ENCODE results near the gene TULP1. TPM values are rescaled to one million over a fixed set of nuclear protein-coding genes. Genes with fewer than 3 reads are reported as not detected.

TULP1 gene
- total and polyA plus RNA-seq, 2 of the 8 experiments (the other 6 are each of a cell fraction or from before 2014, with no cell fraction given): 3.2 to 6.8 TPM

DNA sequence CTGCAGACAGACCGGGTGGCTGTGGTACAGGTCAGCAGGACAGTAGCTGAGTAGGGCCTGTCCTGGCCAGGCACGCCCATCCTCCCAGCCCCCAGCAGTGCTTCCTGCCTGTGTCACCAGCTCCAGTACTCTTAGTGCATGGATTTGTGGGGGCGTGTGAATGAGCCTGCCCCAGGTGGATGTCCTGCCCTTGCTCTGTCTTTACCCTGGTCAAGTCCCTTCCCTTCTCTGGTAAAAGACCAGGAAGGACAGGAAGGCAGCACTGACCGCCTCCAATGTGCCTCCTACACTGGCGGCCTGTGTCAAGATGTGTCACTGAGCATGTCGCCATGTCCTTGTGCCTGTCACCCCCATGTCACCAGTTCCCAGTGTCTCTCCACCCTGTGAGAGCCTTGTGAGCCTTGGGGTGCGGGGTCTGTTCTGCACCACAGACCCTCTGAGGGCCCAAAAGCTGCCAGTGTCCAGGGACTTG, 27.7 kb downstream of the TULP1 start:
- Histone ChIP-seq H3K56ac (replicated peaks; ENCODE audit: insufficient read length, low read depth, low read length) (peak overlapping the region; percentile 52), H4K91ac (replicated peaks; ENCODE audit: insufficient read length, low read length) (peak overlapping the region; percentile 99), H4K20me1 (replicated peaks in 1 of 2; ENCODE audit: control insufficient read depth in 1 of 2, insufficient read depth in 2 of 2, low read length in 2 of 2) (peaks cover 0 to 7% of the 10 kb centered on the region in 2 experiments), H3K4me1 (replicated peaks in 1 of 4; ENCODE audit: control insufficient read depth in 3 of 4, insufficient read depth in 4 of 4, low read length in 3 of 4) (peaks cover 21 to 45% (median 36%) of the 10 kb centered on the region in 4 experiments), H3K4me2 (ENCODE audit: insufficient read depth in 1 of 2, low read depth in 2 of 2, low read length in 2 of 2) (peak overlapping the region; percentile 71 to 78), H2BK5ac (ENCODE audit: low read depth, low read length) (peak overlapping the region; percentile 99), H3K23me2 (ENCODE audit: low read depth, low read length) (peaks cover 5% of the 10 kb centered on the region; the same call in 1 of the 2 replicates), H3K9ac (replicated peaks in 1 of 4; ENCODE audit: extremely low read depth in 1 of 4, low read depth in 3 of 4, low read length in 3 of 4) (peak overlapping the region in 3 of 4 experiments; percentile 41 to 79 (median 76); a peak in 5 of 7 replicates), H4K8ac (ENCODE audit: extremely low read depth, insufficient read depth, low read length) (peak overlapping the region; percentile 96), H3K9me3 (ENCODE audit: insufficient read depth in 2 of 2, low read depth in 1 of 2, low read length in 1 of 2) (no peaks in the 10 kb centered on the region), H3K4ac (replicated peaks; ENCODE audit: insufficient read length, low read depth, low read length) (peak overlapping the region; percentile 71), H3K27ac (ENCODE audit: low read depth, low read length) (peak overlapping the region; percentile 97), H2AK5ac (ENCODE audit: low read depth, low read length) (peak overlapping the region; percentile 99), H2BK15ac (ENCODE audit: low read length) (peak overlapping the region; percentile 89; the same call in 1 of the 2 replicates), H3K36me3 (ENCODE audit: control insufficient read depth in 2 of 4, insufficient read depth in 4 of 4, low read length in 3 of 4) (peaks cover 0 to 8% (median 1%) of the 10 kb centered on the region in 4 experiments; a peak in 2 of 8 replicates), H2AFZ (ENCODE audit: low read length) (no peak overlapping the region), H3K4me3 (ENCODE audit: extremely low read depth in 1 of 4, insufficient read depth in 2 of 4, low read depth in 3 of 4, low read length in 4 of 4) (peak overlapping the region in 3 of 4 experiments; percentile 38 to 60 (median 52); a peak in 4 of 8 replicates), H3K27me3 (replicated peaks in 1 of 4; ENCODE audit: control insufficient read depth in 3 of 4, extremely low read depth in 1 of 4, insufficient read depth in 3 of 4, low read length in 3 of 4) (no peaks in the 10 kb centered on the region; a peak in 1 of 7 replicates), H2BK20ac (ENCODE audit: low read length) (peak overlapping the region; percentile 67), H4K5ac (ENCODE audit: insufficient read length, low read depth, low read length) (peak overlapping the region; percentile 70), H2BK12ac (ENCODE audit: low read depth, low read length) (peak overlapping the region; percentile 100), H3K79me1 (ENCODE audit: low read depth, low read length) (peaks cover 6% of the 10 kb centered on the region), H3K18ac (ENCODE audit: extremely low read depth, low read length) (peak overlapping the region; percentile 93), H2BK120ac (replicated peaks; ENCODE audit: low read depth, low read length) (peak overlapping the region; percentile 93), H3K79me2 (ENCODE audit: control insufficient read depth in 1 of 2, insufficient read depth in 2 of 2, low read length in 2 of 2) (peaks cover 0 to 17% of the 10 kb centered on the region in 2 experiments; a peak in 2 of 4 replicates), H3K23ac (ENCODE audit: insufficient read length) (no peak overlapping the region), H3K14ac (ENCODE audit: insufficient read length) (no peak overlapping the region)
- CTCF ChIA-PET (ENCODE audit: partially characterized antibody): interaction anchor here (0.7 to 3.6 kb wide), 5 partner anchors 12 to 69 kb away, joined by 3 to 13 read pairs (median 4); partner anchors contain the start of gene RPL10A
- DNase-seq (ENCODE audit: low read depth in 1 of 2, low spot score in 2 of 2) (peak in 1 of 2 experiments; percentile 55), FAIRE-seq (no peak)
- POLR2A ChIA-PET (ENCODE audit: partially characterized antibody): interaction anchor here (0.7 to 37.6 kb wide), 6 partner anchors 7 to 159 kb away, joined by 3 to 1319 read pairs (median 4); partner anchors contain the start of genes PPARD, RPL10A and TEAD3
- 70% methylated on average over 7 of the region's 7 CpGs; no CpG with 5 or more reads in 1 of the 2 experiments for WGBS, 2 experiments (ENCODE audit: extremely low coverage in 1 of 2, insufficient coverage in 1 of 2, insufficient read length in 1 of 2, insufficient replicate concordance in 2 of 2, low coverage in 1 of 2, low lambda C conversion rate in 2 of 2, missing lambda C conversion rate in 1 of 2)
- TF ChIP-seq EGR1 (IDR thresholded peaks at IDR 0.05; ENCODE audit: borderline replicate concordance, low read depth, low read length) (peak; percentile 68; the same call in 1 of the 2 replicates), TBP (IDR thresholded peaks at IDR 0.05; ENCODE audit: low read depth, low read length) (no peak), ASH2L (IDR thresholded peaks at IDR 0.05; ENCODE audit: low read length) (peak; percentile 44), SIN3A (conservative IDR thresholded peaks at IDR 0.05 in 1 of 2, IDR thresholded peaks at IDR 0.05 in 1 of 2; ENCODE audit: low read depth in 1 of 2, low read length in 2 of 2) (0 out of 4 replicates have a peak, but pooled peaks of 1 of the 2 experiments have one; percentile 10)
